Kidney epithelial cell (primary cell): Measurements from ENCODE around the gene MUC21. TPM values are rescaled to one million over a fixed set of nuclear protein-coding genes. Genes with fewer than 3 reads are reported as not detected.

Experiments used
- DNase-seq: peaks from one replicate; pipeline ENCODE4 v3.0.0-alpha.2; 2010; ENCODE audit warnings: low read depth
- H3K27me3 ChIP-seq: 2 replicates; pipeline ENCODE4 v1.6.0; 2011; ENCODE audit warnings: low read length; ENCODE audit not compliant: control insufficient read depth, insufficient read depth
- H3K36me3 ChIP-seq: 2 replicates; pipeline ENCODE4 v1.5.1; 2011; ENCODE audit warnings: low read length; ENCODE audit not compliant: control insufficient read depth, insufficient read depth
- H3K4me3 ChIP-seq: 2 replicates; pipeline ENCODE4 v1.5.1; 2011; ENCODE audit warnings: low read depth, mild to moderate bottlenecking, control low read depth, low read length
- total RNA-seq: library from RNA; depleted of rRNA; stranded (reverse); fragments of >200 nt; gene quantifications from 2 replicates; pipeline ENCODE4 v1.2.3, GENCODE V29; 2015
- TF ChIP-seq, protein P1 (sequence below): IDR thresholded peaks from 2 replicates; pipeline ENCODE4 v1.5.1; 2011; ENCODE audit warnings: mild to moderate bottlenecking, moderate library complexity, low read length, control low read depth, inconsistent platforms; ENCODE audit not compliant: insufficient read depth, poor library complexity, severe bottlenecking

Gene MUC21
- not detected in 2 replicates for total RNA-seq

DNA sequence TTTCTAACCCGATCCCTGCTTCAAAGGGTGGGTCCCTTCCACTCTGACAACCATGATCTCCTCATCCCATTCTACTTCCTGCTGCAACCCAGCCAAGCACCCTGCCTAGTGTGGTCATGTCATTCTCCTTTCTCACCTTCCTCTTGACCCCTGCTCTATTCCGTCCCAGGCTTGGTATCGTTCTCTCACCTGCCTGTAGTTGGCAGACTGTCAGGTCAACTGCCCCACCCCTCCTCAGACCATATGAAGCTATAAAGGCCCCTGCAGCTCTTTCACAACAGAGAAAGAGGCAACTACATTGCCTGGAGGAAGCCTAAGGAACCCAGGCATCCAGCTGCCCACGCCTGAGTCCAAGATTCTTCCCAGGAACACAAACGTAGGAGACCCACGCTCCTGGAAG is at the start of gene MUC21:
MUC21 (plus strand) TSS at position 280 of the 400 bp plus-strand sequence. CDS start 241 bp downstream, outside the sequence.
- Histone ChIP-seq H3K36me3 (no peaks in the 10 kb centered on the region), H3K27me3 (no peaks in the 10 kb centered on the region), H3K4me3 (no peak within 1 kb of the TSS)
- TF ChIP-seq, protein P1, sequence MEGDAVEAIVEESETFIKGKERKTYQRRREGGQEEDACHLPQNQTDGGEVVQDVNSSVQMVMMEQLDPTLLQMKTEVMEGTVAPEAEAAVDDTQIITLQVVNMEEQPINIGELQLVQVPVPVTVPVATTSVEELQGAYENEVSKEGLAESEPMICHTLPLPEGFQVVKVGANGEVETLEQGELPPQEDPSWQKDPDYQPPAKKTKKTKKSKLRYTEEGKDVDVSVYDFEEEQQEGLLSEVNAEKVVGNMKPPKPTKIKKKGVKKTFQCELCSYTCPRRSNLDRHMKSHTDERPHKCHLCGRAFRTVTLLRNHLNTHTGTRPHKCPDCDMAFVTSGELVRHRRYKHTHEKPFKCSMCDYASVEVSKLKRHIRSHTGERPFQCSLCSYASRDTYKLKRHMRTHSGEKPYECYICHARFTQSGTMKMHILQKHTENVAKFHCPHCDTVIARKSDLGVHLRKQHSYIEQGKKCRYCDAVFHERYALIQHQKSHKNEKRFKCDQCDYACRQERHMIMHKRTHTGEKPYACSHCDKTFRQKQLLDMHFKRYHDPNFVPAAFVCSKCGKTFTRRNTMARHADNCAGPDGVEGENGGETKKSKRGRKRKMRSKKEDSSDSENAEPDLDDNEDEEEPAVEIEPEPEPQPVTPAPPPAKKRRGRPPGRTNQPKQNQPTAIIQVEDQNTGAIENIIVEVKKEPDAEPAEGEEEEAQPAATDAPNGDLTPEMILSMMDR = no peak
- no peak for DNase-seq

DNA sequence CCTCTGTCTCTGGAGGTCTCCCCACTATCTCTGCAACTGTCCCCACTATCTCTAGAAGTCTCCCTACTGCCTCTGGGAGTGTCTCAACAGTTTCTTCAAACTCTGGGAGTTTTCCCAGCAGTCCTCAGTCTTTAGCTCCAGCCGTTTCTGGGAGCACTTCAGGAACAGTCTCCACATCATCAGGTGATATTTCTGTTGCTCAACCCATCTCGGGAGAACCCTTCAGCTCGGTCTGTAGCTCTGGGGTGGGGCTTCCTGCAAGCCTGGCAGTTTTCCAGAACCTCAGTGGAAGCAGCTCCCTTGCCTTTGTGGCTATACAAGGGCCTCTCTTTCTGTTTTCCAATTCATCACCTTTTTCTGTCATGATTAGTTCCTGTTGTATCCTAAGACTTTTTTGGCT is 48.5 kb upstream of the MUC21 start:
- TF ChIP-seq, protein P1 = no peak
- Histone ChIP-seq H3K36me3 (no peaks in the 10 kb centered on the region), H3K4me3 (no peak overlapping the region), H3K27me3 (no peaks in the 10 kb centered on the region)
- DNase-seq = no peak

DNA sequence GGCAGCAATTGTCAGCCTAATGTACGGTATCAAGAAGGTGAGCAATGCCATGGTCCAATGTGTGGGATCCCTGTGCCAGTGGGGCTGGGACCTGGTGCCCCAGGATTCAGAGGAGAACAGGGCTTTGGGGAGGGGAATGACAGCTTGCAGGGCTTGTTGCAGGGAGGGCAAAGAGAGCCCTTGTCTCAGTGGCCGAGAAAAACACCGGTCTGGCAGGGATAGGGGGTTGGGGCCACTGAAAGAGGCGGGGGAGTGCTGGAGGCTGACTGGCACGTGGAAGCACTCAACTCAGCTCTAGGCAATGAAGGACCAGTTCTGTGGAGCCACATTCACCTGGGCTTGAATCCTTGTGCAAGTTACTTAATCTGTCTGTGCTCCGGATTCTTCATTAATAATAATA is 46.3 kb upstream of the MUC21 start:
- H3K4me3 ChIP-seq = no peak overlapping the region
- H3K27me3 ChIP-seq = no peaks in the 10 kb centered on the region
- no peaks in the 10 kb centered on the region for H3K36me3 ChIP-seq
- TF ChIP-seq, protein P1 = no peak
- no peak for DNase-seq

DNA sequence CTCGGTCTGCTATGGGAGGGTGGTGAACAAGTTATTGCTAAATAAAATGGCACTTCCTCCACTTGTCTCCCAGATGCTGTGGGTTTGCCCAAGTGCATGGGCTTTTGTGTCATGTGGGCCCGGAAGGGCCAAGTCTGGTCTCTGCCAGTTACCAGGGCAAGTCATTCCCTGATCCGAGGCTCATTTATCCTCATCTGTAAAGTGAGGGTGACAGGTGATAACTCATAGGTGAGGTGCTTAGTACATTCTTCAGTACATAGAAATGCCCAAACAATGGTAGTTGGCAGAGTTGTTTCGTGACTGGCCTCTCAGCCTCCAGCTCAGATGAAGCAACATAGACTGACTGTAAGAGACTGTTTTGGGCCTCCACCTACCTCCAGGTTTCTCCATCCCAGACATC is 44.8 kb upstream of the MUC21 start:
- H3K4me3 ChIP-seq = no peak overlapping the region
- H3K36me3 ChIP-seq = no peaks in the 10 kb centered on the region
- no peaks in the 10 kb centered on the region for H3K27me3 ChIP-seq
- DNase-seq = no peak
- TF ChIP-seq, protein P1 = no peak

DNA sequence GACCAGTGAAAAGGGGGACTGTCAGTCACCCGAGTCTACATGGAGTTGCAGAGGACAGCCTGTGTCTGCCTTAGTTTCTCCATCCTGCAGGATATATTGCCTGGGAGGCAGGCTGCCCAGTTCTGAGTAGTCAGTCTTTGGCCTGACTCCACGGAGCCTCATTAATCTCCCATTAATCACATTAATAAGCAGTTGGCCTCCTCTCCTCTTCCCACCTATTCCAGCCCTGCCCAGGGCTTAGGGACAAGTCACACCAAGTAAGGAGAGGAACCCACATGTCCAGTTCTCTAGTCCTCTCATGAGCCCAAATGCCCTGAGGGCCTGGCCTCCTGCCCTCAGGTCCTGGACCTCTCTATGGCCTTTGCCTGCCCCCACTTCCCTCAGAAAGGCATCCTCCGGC is 44.0 kb upstream of the MUC21 start:
- TF ChIP-seq, protein P1 = no peak
- DNase-seq = no peak
- H3K4me3 ChIP-seq = no peak overlapping the region
- no peaks in the 10 kb centered on the region for H3K36me3 ChIP-seq
- no peaks in the 10 kb centered on the region for H3K27me3 ChIP-seq

GRCh38 chr6:30940361-30940986 is 43.0 kb upstream of the MUC21 start, which contains the start of gene MUCL3:
Gene MUCL3 (plus strand): TSS chr6:30940973. CDS start chr6:30941000, 27 bp downstream.
- Histone ChIP-seq H3K4me3 (no peak within 1 kb of the TSS), H3K36me3 (no peaks in the 10 kb centered on the region), H3K27me3 (no peaks in the 10 kb centered on the region)
- TF ChIP-seq, protein P1 = no peak
- no peak for DNase-seq
